ENCODE results near the gene STK10.
"Not testable (repeated sequence)": the region's sequence is repeated elsewhere in the genome, so short reads cannot be mapped to it uniquely, and the experiment has no call there.

STK10 gene

GRCh38 chr5:172166030-172166826 lies 21.8 kb downstream of the STK10 start:
- Mint-ChIP-seq H3K27ac (no peak overlapping the region), H3K27me3 (no peaks in the 10 kb centered on the region), H3K9me3 (no peaks in the 10 kb centered on the region), H3K36me3 (ENCODE audit: low read depth) (peaks cover 85% of the 10 kb centered on the region), H3K4me3 (no peak overlapping the region), H3K4me1 (ENCODE audit: low read depth) (peaks cover 67% of the 10 kb centered on the region)
- intact Hi-C loops (cut with micrococcal nuclease), result no loop called here

DNA sequence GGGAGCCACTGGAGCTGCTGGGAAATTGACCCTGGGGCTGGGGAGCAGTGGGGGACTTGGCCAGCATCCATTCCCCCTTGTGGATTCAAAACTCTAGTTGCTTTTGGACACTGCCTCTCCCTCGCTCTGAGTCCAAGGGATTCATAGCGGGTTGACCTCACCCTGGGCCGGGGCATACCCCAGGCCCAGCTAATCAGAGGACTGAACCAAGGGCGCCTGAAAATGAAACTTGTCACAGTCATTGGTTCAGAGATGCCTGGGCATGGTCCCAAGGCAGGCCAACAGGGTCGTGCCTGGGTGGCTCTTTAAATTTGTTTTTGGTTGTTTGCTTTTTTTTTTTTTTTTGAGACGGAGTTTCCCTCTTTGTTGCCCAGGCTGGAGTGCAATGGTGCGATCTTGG lies 22.6 kb downstream of the STK10 start:
- Mint-ChIP-seq H3K27ac (peak overlapping the region; percentile 62), H3K4me3 (no peak overlapping the region), H3K9me3 (no peaks in the 10 kb centered on the region), H3K27me3 (no peaks in the 10 kb centered on the region), H3K4me1 (ENCODE audit: low read depth) (peaks cover 67% of the 10 kb centered on the region), H3K36me3 (ENCODE audit: low read depth) (peaks cover 85% of the 10 kb centered on the region)
- intact Hi-C loops (cut with micrococcal nuclease), result no loop called here

GRCh38 chr5:172164769-172165212 lies 23.2 kb downstream of the STK10 start:
- H3K27ac Mint-ChIP-seq, result peak overlapping the region; percentile 62
- no peak overlapping the region for H3K4me3 Mint-ChIP-seq
- intact Hi-C loops (cut with micrococcal nuclease), result no loop called here
- peaks cover 79% of the 10 kb centered on the region for H3K36me3 Mint-ChIP-seq (ENCODE audit: low read depth)
- H3K9me3 Mint-ChIP-seq, result no peaks in the 10 kb centered on the region
- no peaks in the 10 kb centered on the region for H3K27me3 Mint-ChIP-seq
- peaks cover 64% of the 10 kb centered on the region for H3K4me1 Mint-ChIP-seq (ENCODE audit: low read depth)

DNA sequence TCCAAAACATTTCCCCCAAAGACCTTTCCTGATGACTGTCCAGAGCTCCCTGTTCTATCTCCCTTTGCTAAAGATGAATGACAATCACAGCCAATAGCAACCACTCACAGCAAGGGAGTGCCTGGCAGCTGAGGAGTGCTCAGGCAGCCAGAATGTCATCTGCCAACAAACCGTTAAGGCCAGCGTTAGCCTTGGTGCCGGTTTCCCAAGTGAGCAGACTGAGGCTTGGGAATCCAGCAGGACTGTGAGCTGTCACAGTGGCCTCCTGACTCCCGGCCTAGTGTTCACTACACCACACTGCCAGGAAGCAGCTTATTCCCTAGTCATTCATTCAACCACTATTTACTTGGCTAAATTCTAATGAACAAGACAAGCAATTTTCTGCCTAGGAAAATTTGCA lies 24.7 kb downstream of the STK10 start:
- no peaks in the 10 kb centered on the region for H3K9me3 Mint-ChIP-seq
- intact Hi-C loops (cut with micrococcal nuclease), result no loop called here
- peaks cover 59% of the 10 kb centered on the region for H3K4me1 Mint-ChIP-seq (ENCODE audit: low read depth)
- peaks cover 77% of the 10 kb centered on the region for H3K36me3 Mint-ChIP-seq (ENCODE audit: low read depth)
- no peak overlapping the region for H3K4me3 Mint-ChIP-seq
- no peaks in the 10 kb centered on the region for H3K27me3 Mint-ChIP-seq
- no peak overlapping the region for H3K27ac Mint-ChIP-seq

- H3K4me1 Mint-ChIP-seq (ENCODE audit: low read depth), result peaks cover 57% of the 10 kb centered on the region
- H3K27me3 Mint-ChIP-seq, result no peaks in the 10 kb centered on the region
- H3K36me3 Mint-ChIP-seq (ENCODE audit: low read depth), result peaks cover 77% of the 10 kb centered on the region
- intact Hi-C loops (cut with micrococcal nuclease), result no loop called here
- H3K9me3 Mint-ChIP-seq, result no peaks in the 10 kb centered on the region
- H3K27ac Mint-ChIP-seq, result no peak overlapping the region
- no peak overlapping the region for H3K4me3 Mint-ChIP-seq
These were observed 25.1 kb downstream of the STK10 start for GRCh38 chr5:172162987-172163343.

- Mint-ChIP-seq H3K27ac (no peak overlapping the region), H3K27me3 (no peaks in the 10 kb centered on the region), H3K36me3 (ENCODE audit: low read depth) (peaks cover 77% of the 10 kb centered on the region), H3K9me3 (no peaks in the 10 kb centered on the region), H3K4me3 (no peak overlapping the region), H3K4me1 (ENCODE audit: low read depth) (peaks cover 52% of the 10 kb centered on the region)
- intact Hi-C loops (cut with micrococcal nuclease), result no loop called here
These were observed 25.6 kb downstream of the STK10 start for GRCh38 chr5:172162323-172162986.

DNA sequence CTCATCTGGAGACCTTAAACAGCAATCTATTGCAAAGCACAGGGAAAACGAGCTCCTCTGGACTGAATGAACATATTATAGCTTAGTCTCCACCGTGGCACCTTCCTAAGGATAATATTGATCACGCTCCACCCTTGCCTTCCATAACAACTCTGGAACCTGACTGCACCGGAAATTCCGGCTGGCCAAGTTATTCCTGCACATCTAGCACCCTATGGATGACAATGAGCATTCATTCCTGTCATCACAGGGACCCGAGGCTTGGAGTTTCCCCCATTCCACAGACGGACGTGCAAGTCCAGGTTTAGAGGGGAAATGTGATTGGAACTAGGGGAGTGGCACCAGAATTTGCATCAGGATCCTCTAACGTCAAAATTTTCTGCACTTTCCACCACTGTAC lies 27.5 kb downstream of the STK10 start:
- H3K4me1 Mint-ChIP-seq (ENCODE audit: low read depth), result peaks cover 67% of the 10 kb centered on the region
- intact Hi-C loops (cut with micrococcal nuclease), result no loop called here
- H3K27me3 Mint-ChIP-seq, result no peaks in the 10 kb centered on the region
- no peak overlapping the region for H3K4me3 Mint-ChIP-seq
- peak overlapping the region; percentile 8 for H3K27ac Mint-ChIP-seq
- H3K9me3 Mint-ChIP-seq, result no peaks in the 10 kb centered on the region
- H3K36me3 Mint-ChIP-seq (ENCODE audit: low read depth), result peaks cover 76% of the 10 kb centered on the region

DNA sequence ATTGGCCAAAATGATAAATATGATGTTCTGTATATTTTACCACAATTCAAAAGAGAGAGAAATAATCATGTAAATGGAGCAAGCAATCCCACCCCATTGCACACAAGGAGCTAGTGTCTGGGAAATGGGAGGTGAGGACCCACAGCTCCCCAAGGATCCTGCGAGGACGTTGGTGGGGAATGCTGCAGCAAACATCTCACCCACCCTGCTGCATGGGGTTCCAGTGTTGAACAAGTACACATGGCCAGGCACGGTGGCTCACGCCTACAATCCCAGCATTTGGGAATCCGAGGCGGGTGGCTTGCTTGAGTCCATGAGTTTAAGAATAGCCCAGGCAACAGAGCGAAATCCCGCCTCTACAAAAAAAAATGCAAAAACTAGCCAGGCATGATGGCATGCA lies 29.0 kb downstream of the STK10 start:
- peaks cover 79% of the 10 kb centered on the region for H3K36me3 Mint-ChIP-seq (ENCODE audit: low read depth)
- H3K4me1 Mint-ChIP-seq (ENCODE audit: low read depth), result peaks cover 64% of the 10 kb centered on the region
- H3K9me3 Mint-ChIP-seq, result no peaks in the 10 kb centered on the region
- peak overlapping the region; percentile 20 for H3K27ac Mint-ChIP-seq
- intact Hi-C loops (cut with micrococcal nuclease), result no loop called here
- no peaks in the 10 kb centered on the region for H3K27me3 Mint-ChIP-seq
- no peak overlapping the region for H3K4me3 Mint-ChIP-seq

- Mint-ChIP-seq H3K9me3 (no peaks in the 10 kb centered on the region), H3K4me3 (no peak overlapping the region), H3K36me3 (ENCODE audit: low read depth) (peaks cover 88% of the 10 kb centered on the region), H3K4me1 (ENCODE audit: low read depth) (peaks cover 66% of the 10 kb centered on the region), H3K27me3 (no peaks in the 10 kb centered on the region), H3K27ac (no peak overlapping the region)
- intact Hi-C loops (cut with micrococcal nuclease), result no loop called here
These were observed 31.5 kb downstream of the STK10 start for GRCh38 chr5:172156541-172156994.

- intact Hi-C loops (cut with micrococcal nuclease), result not testable (repeated sequence)
- H3K36me3 Mint-ChIP-seq (ENCODE audit: low read depth), result peaks cover 88% of the 10 kb centered on the region
These were observed 32.9 kb downstream of the STK10 start for GRCh38 chr5:172155101-172155500.

DNA sequence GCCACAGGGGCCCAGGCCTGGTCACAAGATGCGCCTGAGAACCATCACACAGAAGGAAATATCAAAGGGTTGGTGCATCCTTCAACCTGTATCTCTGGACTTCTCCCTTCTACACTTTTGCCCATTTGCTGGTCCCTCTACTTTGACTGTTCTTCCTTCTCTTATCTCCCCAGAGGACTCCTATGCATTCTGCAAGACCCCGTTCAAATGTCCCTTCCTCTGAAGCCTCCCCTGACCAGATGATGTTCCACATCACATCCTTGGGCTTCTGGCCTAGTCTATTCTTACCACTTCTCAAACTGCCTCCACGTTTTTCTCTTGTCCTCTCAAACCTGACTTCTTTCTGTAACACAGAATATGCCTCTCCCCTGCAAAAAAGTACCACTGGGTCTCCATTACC lies 34.3 kb downstream of the STK10 start:
- Mint-ChIP-seq H3K36me3 (ENCODE audit: low read depth) (peaks cover 91% of the 10 kb centered on the region), H3K4me3 (peak overlapping the region; percentile 14), H3K27ac (peak overlapping the region; percentile 90), H3K9me3 (no peaks in the 10 kb centered on the region), H3K4me1 (ENCODE audit: low read depth) (peaks cover 76% of the 10 kb centered on the region), H3K27me3 (no peaks in the 10 kb centered on the region)
- intact Hi-C loops (cut with micrococcal nuclease), result loop anchor here (5.0 kb wide), 1 partner anchor 41 kb away; no protein-coding TSS in a partner anchor

More at GRCh38 chr5:172155101-172155500, 32.9 kb downstream of the STK10 start:
- H3K4me3 Mint-ChIP-seq, H3K9me3 Mint-ChIP-seq, H3K27me3 Mint-ChIP-seq, H3K27ac Mint-ChIP-seq: not testable (repeated sequence)
- H3K4me1 Mint-ChIP-seq (ENCODE audit: low read depth), result peaks cover 70% of the 10 kb centered on the region

DNA sequence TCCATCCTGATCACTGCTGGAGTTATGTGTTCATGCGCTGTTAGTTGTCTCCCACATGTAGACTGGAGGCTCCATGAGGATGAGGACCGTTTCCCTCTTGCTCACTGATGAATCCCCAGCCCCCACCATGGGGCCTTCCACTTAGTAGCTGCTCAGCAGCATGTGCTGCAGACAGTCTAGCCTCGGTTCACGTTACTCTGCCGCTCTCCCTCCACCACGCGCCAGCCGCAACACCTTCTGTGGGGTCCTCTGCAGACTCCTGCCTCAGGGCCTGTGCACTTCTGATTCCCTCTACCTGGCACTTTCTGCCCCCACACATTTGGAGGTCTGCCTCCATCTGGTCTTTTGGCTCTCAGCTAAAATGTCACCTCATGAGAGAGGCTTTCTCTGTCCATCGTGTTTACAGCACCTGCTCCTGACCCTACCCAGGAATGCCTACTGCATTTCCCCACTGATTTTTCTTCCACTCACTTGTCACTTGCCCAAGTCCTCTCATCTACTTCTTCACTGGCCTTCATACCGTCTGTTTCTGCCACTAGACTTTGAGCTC lies 36.3 kb downstream of the STK10 start:
- peak overlapping the region; percentile 90 for H3K27ac Mint-ChIP-seq
- no peaks in the 10 kb centered on the region for H3K9me3 Mint-ChIP-seq
- H3K4me1 Mint-ChIP-seq (ENCODE audit: low read depth), result peaks cover 81% of the 10 kb centered on the region
- H3K36me3 Mint-ChIP-seq (ENCODE audit: low read depth), result peaks cover 92% of the 10 kb centered on the region
- H3K27me3 Mint-ChIP-seq, result no peaks in the 10 kb centered on the region
- intact Hi-C loops (cut with micrococcal nuclease), result loop anchor here (5.0 kb wide), 1 partner anchor 39 kb away; no protein-coding TSS in a partner anchor
- H3K4me3 Mint-ChIP-seq, result no peak overlapping the region

DNA sequence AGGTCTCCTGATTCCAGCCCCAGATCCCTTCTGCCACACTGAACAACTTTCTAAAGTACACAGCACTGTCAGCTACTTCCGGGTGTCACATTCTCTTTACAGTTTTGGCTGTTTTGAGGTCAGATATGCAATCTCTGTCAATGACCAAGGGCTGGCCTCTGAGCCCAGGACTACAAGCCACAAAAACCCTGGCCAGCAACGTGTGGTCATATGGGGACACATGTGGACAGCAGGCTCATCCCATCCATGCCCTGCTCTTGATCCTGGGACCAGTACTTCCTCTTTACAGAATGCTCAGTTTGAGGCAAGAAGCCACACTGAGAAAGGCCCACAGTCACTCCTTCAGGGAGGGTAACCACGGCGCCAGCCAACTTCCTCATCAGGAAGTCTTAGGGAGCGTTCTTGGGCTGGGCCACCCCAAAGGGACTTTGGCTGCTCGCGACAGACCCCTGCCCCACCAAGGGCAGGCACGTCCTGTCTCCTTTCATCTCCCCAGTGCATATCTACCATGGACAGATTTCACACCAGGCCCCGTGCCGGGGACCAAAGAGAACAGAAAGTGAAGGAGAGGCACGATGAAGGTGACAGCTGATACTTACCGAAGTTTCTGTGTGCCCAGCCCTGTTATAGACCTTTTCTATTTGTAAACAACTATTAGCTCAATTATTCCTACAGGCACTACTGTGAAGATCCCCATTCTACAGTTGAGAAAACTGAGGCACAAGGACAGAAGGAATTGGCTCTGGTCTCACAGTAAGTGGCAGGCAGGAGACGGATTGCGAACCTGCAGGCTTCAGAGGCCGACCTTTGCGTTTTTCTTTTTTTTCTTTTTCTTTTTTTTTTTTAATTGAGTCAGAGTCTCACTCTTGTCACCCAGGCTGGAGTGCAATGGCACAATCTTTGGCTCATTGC lies 37.3 kb downstream of the STK10 start:
- intact Hi-C loops (cut with micrococcal nuclease), result loop anchor here (1.0 to 5.0 kb wide), 4 partner anchors 17 to 38 kb away; partner anchors contain the start of gene STK10
- Mint-ChIP-seq H3K4me1 (ENCODE audit: low read depth) (peaks cover 81% of the 10 kb centered on the region), H3K36me3 (ENCODE audit: low read depth) (peaks cover 92% of the 10 kb centered on the region), H3K4me3 (peak overlapping the region; percentile 58), H3K9me3 (no peaks in the 10 kb centered on the region), H3K27ac (peak overlapping the region; percentile 90), H3K27me3 (no peaks in the 10 kb centered on the region)
